Gastroesophageal sphincter (tissue), 4 donors: ENCODE results near the gene DMPK. TPM values are rescaled to one million over a fixed set of nuclear protein-coding genes. Genes with fewer than 3 reads are reported as not detected.

Source experiments
- ATAC-seq: fragments of 150-250 bp; one replicate; pipeline ENCODE4 v1.9.1; 2016; ENCODE audit warnings: mild to moderate bottlenecking, moderate library complexity
- H3K27ac ChIP-seq, 4 donors: fragments of 200-600 bp; sonication (generic) in 3 of 4; 1 replicate in 3 of 4; 2 replicates in 1 of 4; pipeline ENCODE4 v1.5.1; 2016 to 2019
- H3K27me3 ChIP-seq: fragments of 200-600 bp; sonication (generic); one replicate; pipeline ENCODE4 v1.5.1; 2019
- H3K36me3 ChIP-seq, 2 donors: fragments of 200-600 bp; sonication (generic); one replicate each; pipeline ENCODE4 v1.5.1; 2019; ENCODE audit warnings: control low read depth in 1 of 2
- H3K4me1 ChIP-seq, 3 donors: fragments of 200-600 bp; sonication (generic); 1 replicate in 2 of 3; 2 replicates in 1 of 3; pipeline ENCODE4 v1.5.1; 2016 to 2019; ENCODE audit warnings: control low read depth in 2 of 3
- H3K4me3 ChIP-seq, 2 donors: fragments of 200-600 bp; sonication (generic); one replicate each; pipeline ENCODE4 v1.5.1; 2019; ENCODE audit warnings: mild to moderate bottlenecking in 1 of 2, moderate library complexity in 1 of 2
- H3K9me3 ChIP-seq, 3 donors: fragments of 200-600 bp; sonication (generic); one replicate each; pipeline ENCODE4 v1.5.1; 2017 to 2019; ENCODE audit warnings: control low read depth in 2 of 3
- CTCF ChIP-seq, 4 experiments: fragments of 200-600 bp in 2 of 4; fragments of 450-650 bp in 2 of 4; sonication (generic) in 1 of 4; IDR thresholded peaks; one replicate each; pipeline ENCODE4 v1.5.1; 2017 to 2019; ENCODE audit warnings: antibody characterized with exemption in 4 of 4, mild to moderate bottlenecking in 2 of 4, moderate library complexity in 2 of 4
- EP300 ChIP-seq: sonication (generic); formaldehyde crosslinking; IDR thresholded peaks from one replicate; pipeline ENCODE4 v1.6.1; 2017; ENCODE audit warnings: antibody characterized with exemption, mild to moderate bottlenecking
- POLR2A ChIP-seq, 2 donors: fragments of 450-650 bp; IDR thresholded peaks; one replicate each; pipeline ENCODE4 v1.6.1; 2017; ENCODE audit warnings: antibody characterized with exemption in 2 of 2, mild to moderate bottlenecking in 2 of 2, moderate library complexity in 1 of 2
- POLR2AphosphoS5 ChIP-seq: sonication (generic); formaldehyde crosslinking; IDR thresholded peaks from one replicate; pipeline ENCODE4 v1.6.1; 2017; ENCODE audit warnings: antibody characterized with exemption
- WGBS, 2 donors: methylation state at CpG; one replicate each; pipeline ENCODE4 v1.1.5; 2018; ENCODE audit warnings: low coverage in 1 of 2; 5-methylcytosine and 5-hydroxymethylcytosine counted together
- total RNA-seq, 4 donors: library from RNA; depleted of rRNA; stranded (reverse); fragments of >200 nt; gene quantifications; one replicate each; pipeline ENCODE4 v1.1.0, GENCODE V29; 2016

Gene DMPK
- total RNA-seq, 4 donors from 2014 or later, result 223 to 464 (median 330) TPM

DNA sequence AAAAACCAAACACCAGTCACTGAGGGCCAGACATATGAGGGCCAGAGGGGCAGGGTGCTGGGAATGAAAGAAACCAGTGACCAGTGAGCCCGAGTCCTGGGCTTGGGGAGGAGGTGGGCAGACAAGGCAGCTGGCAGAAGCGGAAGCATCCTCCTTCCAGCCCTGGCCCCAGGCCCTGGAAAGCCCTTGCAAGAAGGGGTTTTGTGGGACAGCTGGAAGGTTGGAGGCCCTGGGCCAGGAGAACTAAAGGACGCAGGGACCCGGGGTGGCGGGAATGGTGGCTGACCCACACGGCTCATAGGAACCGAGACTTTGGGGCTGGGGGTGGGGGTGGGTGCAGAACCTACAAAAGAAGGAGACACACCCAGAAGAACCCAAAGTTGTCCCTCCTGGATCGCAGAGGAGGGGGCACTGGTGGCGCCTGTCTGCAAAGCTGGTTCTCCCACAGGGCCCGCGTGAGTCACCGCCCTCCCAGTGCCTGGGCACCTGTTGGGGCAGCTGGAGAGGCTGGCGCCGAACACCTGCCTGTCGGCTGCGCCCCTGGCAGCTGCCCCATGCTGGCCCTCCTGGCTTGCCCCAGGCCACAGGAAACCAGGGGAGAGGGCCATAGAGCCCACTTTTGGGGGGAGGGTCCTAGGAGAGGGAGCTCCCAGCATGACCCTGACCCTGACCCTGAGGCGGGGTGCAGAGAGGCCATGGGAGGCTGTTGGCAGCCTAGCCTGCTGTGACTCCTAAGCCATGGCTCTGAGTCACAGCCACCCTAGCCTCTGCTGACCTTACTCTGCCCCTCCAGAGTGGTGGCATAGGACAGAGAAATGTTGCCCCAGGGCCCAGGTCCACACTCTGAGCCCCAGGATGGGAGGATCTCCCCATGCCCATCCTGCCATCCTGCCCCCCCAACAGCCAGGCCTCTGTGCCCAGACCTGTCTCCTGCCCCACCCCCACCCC lies 802 bp downstream of the DMPK start:
- Histone ChIP-seq H3K27ac (peak overlapping the region; percentile 75 to 97 (median 92)), H3K36me3 (peaks cover 0 to 40% of the 10 kb centered on the region in 2 donors), H3K4me3 (peak overlapping the region; percentile 66 to 90), H3K4me1 (peaks cover 8 to 96% (median 28%) of the 10 kb centered on the region in 3 donors), H3K9me3 (no peaks in the 10 kb centered on the region), H3K27me3 (no peaks in the 10 kb centered on the region)
- 52% methylated on average over 6 of the region's 17 CpGs; no CpG with 5 or more reads in 1 of the 2 donors for WGBS, 2 donors
- no peak for ATAC-seq
- TF ChIP-seq CTCF (IDR thresholded peaks at IDR 0.05) (no peak), POLR2AphosphoS5 (no peak), EP300 (no peak), POLR2A (IDR thresholded peaks at IDR 0.05) (no peak)

DNA sequence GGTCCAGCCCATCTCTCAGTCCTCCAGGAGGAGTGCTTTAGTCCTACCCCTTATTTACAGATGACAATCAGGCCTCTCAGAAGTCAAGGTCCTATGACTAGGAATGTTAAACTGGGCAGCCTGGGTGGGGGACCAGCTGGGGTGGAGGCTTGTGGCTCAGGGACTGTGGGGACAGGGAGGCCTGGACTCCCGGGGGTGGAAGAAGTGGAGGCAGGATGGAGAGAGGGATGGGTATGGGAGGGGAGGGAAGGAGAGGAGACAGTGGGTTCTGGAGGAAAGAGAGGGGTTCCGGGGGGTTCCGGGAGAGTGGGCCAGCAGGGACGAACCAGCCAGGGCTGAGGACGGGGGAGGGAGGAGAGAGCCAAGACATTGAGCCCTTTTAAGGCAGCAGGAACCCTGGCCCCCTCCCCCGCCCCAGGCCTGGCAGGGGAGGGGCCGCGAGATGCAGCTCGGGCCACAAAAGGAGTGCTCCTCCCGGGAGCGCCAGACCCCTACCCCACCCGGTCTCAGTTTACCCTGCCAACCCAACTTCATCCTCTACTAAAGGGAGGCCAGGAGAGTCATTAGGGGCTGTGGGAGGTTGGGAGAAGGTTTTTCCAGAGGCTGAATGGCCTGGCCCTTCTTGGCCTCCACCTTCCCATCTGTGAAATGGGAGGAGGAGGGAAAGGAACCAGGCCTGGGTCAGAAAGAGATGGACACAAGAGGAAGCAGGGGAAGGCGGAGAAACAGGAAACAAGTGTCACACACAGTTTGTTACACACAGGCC lies 1.7 kb downstream of the DMPK start:
- WGBS, 2 donors, result 12% methylated on average over 10 of the region's 13 CpGs; no CpG with 5 or more reads in 1 of the 2 donors
- peaks cover 8 to 87% (median 28%) of the 10 kb centered on the region in 3 donors for H3K4me1 ChIP-seq
- ATAC-seq, result no peak
- H3K4me3 ChIP-seq, result peak overlapping the region; percentile 66 to 90
- H3K27me3 ChIP-seq, result no peaks in the 10 kb centered on the region
- TF ChIP-seq CTCF (IDR thresholded peaks at IDR 0.05), result no peak
- peak overlapping the region; percentile 75 to 97 (median 92) for H3K27ac ChIP-seq
- peaks cover 0 to 35% of the 10 kb centered on the region in 2 donors for H3K36me3 ChIP-seq
- H3K9me3 ChIP-seq, result no peaks in the 10 kb centered on the region

- no peaks in the 10 kb centered on the region for H3K9me3 ChIP-seq
- peak overlapping the region; percentile 66 to 90 for H3K4me3 ChIP-seq
- peaks cover 0 to 32% of the 10 kb centered on the region in 2 donors for H3K36me3 ChIP-seq
- ATAC-seq, result no peak
- TF ChIP-seq POLR2A (IDR thresholded peaks at IDR 0.05) (no peak), CTCF (IDR thresholded peaks at IDR 0.05) (no peak), POLR2AphosphoS5 (no peak), EP300 (no peak)
- no peaks in the 10 kb centered on the region for H3K27me3 ChIP-seq
- peaks cover 8 to 82% (median 23%) of the 10 kb centered on the region in 3 donors for H3K4me1 ChIP-seq
- peak overlapping the region; percentile 75 to 97 (median 92) for H3K27ac ChIP-seq
- WGBS, 2 donors, result 34% methylated on average over 4 of the region's 4 CpGs; no CpG with 5 or more reads in 1 of the 2 donors
Observed at GRCh38 chr19:45780146-45780447, 2.2 kb downstream of the DMPK start.

GRCh38 chr19:45779231-45780145 lies 2.8 kb downstream of the DMPK start:
- H3K4me3 ChIP-seq, result peak overlapping the region; percentile 66 to 90
- no peaks in the 10 kb centered on the region for H3K9me3 ChIP-seq
- peak overlapping the region; percentile 75 to 97 (median 92) for H3K27ac ChIP-seq
- peaks cover 8 to 76% (median 18%) of the 10 kb centered on the region in 3 donors for H3K4me1 ChIP-seq
- peaks cover 0 to 37% of the 10 kb centered on the region in 2 donors for H3K36me3 ChIP-seq
- peak; percentile 86 for ATAC-seq
- 22% methylated on average over 7 of the region's 48 CpGs; no CpG with 5 or more reads in 1 of the 2 donors for WGBS, 2 donors
- no peaks in the 10 kb centered on the region for H3K27me3 ChIP-seq
- TF ChIP-seq EP300 (no peak), POLR2AphosphoS5 (peak; percentile 31), CTCF (IDR thresholded peaks at IDR 0.05) (peak in 3 of 4 experiments; percentile 81 to 87 (median 84)), POLR2A (IDR thresholded peaks at IDR 0.05) (no peak)
